Sigmoid colon (tissue), 7 donors: ENCODE measurements around the gene MS4A8. TPM values are rescaled to one million over a fixed set of nuclear protein-coding genes. Genes with fewer than 3 reads are reported as not detected.

ENCODE experiments used
- DNase-seq: peaks from one replicate; pipeline ENCODE4 v3.0.0-alpha.2; 2019
- H3K27ac ChIP-seq, 4 donors: fragments of 200-600 bp; sonication (generic); one replicate each; pipeline ENCODE4 v1.5.1; 2016 to 2019; ENCODE audit warnings: mild to moderate bottlenecking in 1 of 4
- H3K27me3 ChIP-seq, 3 donors: fragments of 200-600 bp; sonication (generic); one replicate each; pipeline ENCODE4 v1.5.1; 2019; ENCODE audit warnings: mild to moderate bottlenecking in 1 of 3
- H3K36me3 ChIP-seq, 4 donors: fragments of 200-600 bp; sonication (generic); one replicate each; pipeline ENCODE4 v1.5.1; 2016 to 2019
- H3K4me1 ChIP-seq, 4 donors: fragments of 200-600 bp; sonication (generic); one replicate each; pipeline ENCODE4 v1.5.1; 2017 to 2019
- H3K4me3 ChIP-seq, 4 donors: fragments of 200-600 bp; sonication (generic); one replicate each; pipeline ENCODE4 v1.5.1; 2017 to 2019; ENCODE audit warnings: mild to moderate bottlenecking in 2 of 4, moderate library complexity in 1 of 4
- H3K9me3 ChIP-seq, 4 donors: fragments of 200-600 bp in 3 of 4; sonication (generic) in 3 of 4; one replicate each; pipeline versions ENCODE4 v1.5.1 to v1.6.1; 2013 to 2019
- EP300 ChIP-seq, 4 donors: sonication (generic); formaldehyde crosslinking; IDR thresholded peaks; one replicate each; pipeline ENCODE4 v1.6.1; 2017; ENCODE audit warnings: antibody characterized with exemption in 4 of 4
- POLR2A ChIP-seq, 2 donors: fragments of 450-650 bp; IDR thresholded peaks; one replicate each; pipeline ENCODE4 v1.6.1; 2016; ENCODE audit warnings: antibody characterized with exemption in 2 of 2, mild to moderate bottlenecking in 2 of 2, moderate library complexity in 2 of 2
- POLR2AphosphoS5 ChIP-seq, 4 donors: sonication (generic); formaldehyde crosslinking; IDR thresholded peaks; one replicate each; pipeline ENCODE4 v1.6.1; 2017; ENCODE audit warnings: antibody characterized with exemption in 4 of 4
- WGBS, 2 donors: extraction: QIAGEN DNeasy Blood & Tissue Kit; methylation state at CpG; one replicate each; pipeline ENCODE4 v1.1.7; 2013; 5-methylcytosine and 5-hydroxymethylcytosine counted together
- intact Hi-C: fragments of 100-400 bp; cut with DNase I; formaldehyde crosslinking; loops from one replicate; pipeline ENCODE4 v1.15.1; 2023
- polyA plus RNA-seq, 3 donors: library from polyadenylated mRNA; stranded (reverse); fragments of 200-250 nt; gene quantifications; one replicate each; pipeline ENCODE4 v1.2.3, GENCODE V29; 2013
- total RNA-seq, 4 donors: library from RNA; depleted of rRNA; stranded (reverse); fragments of >200 nt; gene quantifications; one replicate each; pipeline ENCODE4 v1.1.0, GENCODE V29; 2016
- TF ChIP-seq, protein P1 (sequence below), 4 experiments: fragments of 450-650 bp in 3 of 4; fragments of 200-600 bp in 1 of 4; IDR thresholded peaks; one replicate each; pipeline ENCODE4 v1.5.1; 2016 to 2019; ENCODE audit warnings: antibody characterized with exemption in 4 of 4, mild to moderate bottlenecking in 3 of 4, moderate library complexity in 2 of 4
- donor health status: healthy with polysubstance abuse.
- donor health status: Bipolar disorder and iron deficiency.
- donor health status: healthy.

MS4A8 gene
- total and polyA plus RNA-seq, 7 donors, result 3.6 to 9.6 (median 4.4) TPM; not detected in 4

- H3K4me1 ChIP-seq, result no peaks in the 10 kb centered on the region
- 21 to 64% methylated on average over 4 of the region's 4 CpGs for WGBS, 2 donors
- intact Hi-C loops, result no loop called here
- no peak overlapping the region for H3K4me3 ChIP-seq
- H3K36me3 ChIP-seq, result no peaks in the 10 kb centered on the region
- no peaks in the 10 kb centered on the region for H3K27me3 ChIP-seq
- DNase-seq, result no peak
- no peaks in the 10 kb centered on the region for H3K9me3 ChIP-seq
- no peak overlapping the region for H3K27ac ChIP-seq
- no peak for TF ChIP-seq POLR2AphosphoS5 (IDR thresholded peaks at IDR 0.05)
- TF ChIP-seq, protein P1, sequence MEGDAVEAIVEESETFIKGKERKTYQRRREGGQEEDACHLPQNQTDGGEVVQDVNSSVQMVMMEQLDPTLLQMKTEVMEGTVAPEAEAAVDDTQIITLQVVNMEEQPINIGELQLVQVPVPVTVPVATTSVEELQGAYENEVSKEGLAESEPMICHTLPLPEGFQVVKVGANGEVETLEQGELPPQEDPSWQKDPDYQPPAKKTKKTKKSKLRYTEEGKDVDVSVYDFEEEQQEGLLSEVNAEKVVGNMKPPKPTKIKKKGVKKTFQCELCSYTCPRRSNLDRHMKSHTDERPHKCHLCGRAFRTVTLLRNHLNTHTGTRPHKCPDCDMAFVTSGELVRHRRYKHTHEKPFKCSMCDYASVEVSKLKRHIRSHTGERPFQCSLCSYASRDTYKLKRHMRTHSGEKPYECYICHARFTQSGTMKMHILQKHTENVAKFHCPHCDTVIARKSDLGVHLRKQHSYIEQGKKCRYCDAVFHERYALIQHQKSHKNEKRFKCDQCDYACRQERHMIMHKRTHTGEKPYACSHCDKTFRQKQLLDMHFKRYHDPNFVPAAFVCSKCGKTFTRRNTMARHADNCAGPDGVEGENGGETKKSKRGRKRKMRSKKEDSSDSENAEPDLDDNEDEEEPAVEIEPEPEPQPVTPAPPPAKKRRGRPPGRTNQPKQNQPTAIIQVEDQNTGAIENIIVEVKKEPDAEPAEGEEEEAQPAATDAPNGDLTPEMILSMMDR (IDR thresholded peaks at IDR 0.05), result no peak
- no peak for TF ChIP-seq EP300 (IDR thresholded peaks at IDR 0.05)
- TF ChIP-seq POLR2A (IDR thresholded peaks at IDR 0.05), result no peak
Measured at GRCh38 chr11:60701469-60701818, 2.0 kb downstream of the MS4A8 start.

- TF ChIP-seq POLR2AphosphoS5 (IDR thresholded peaks at IDR 0.05) (no peak), POLR2A (IDR thresholded peaks at IDR 0.05) (no peak), EP300 (IDR thresholded peaks at IDR 0.05) (no peak)
- TF ChIP-seq, protein P1 (IDR thresholded peaks at IDR 0.05), result no peak
- intact Hi-C loops, result no loop called here
- Histone ChIP-seq H3K27ac (no peak overlapping the region), H3K9me3 (no peaks in the 10 kb centered on the region), H3K4me3 (no peak overlapping the region), H3K27me3 (no peaks in the 10 kb centered on the region), H3K36me3 (no peaks in the 10 kb centered on the region), H3K4me1 (no peaks in the 10 kb centered on the region)
- no peak for DNase-seq
- 95 to 97% methylated on average over 12 of the region's 12 CpGs for WGBS, 2 donors
Measured at GRCh38 chr11:60703374-60703773, 4.0 kb downstream of the MS4A8 start.

DNA sequence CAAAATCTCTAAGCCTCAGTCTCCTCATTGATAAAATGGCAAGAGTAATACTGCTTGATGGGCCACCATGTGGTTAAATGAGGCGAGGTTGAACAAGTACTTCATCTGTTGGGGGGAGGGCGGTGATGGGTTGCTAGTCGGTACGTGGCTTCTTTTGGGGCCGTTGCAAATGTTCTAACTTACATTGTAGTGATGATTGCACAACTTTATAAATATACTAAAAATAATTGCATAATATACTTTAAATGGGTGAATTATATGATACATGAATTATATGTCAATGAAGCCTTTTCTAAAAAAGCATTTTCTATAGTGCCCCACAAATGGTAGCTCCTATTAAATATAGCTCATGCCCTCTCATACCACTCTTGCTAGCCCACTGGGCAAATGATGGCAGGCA is 6.5 kb downstream of the MS4A8 start:
- TF ChIP-seq POLR2A (IDR thresholded peaks at IDR 0.05) (no peak), EP300 (IDR thresholded peaks at IDR 0.05) (no peak), POLR2AphosphoS5 (IDR thresholded peaks at IDR 0.05) (no peak)
- TF ChIP-seq, protein P1 (IDR thresholded peaks at IDR 0.05), result no peak
- Histone ChIP-seq H3K27me3 (no peaks in the 10 kb centered on the region), H3K27ac (no peak overlapping the region), H3K36me3 (no peaks in the 10 kb centered on the region), H3K9me3 (no peaks in the 10 kb centered on the region), H3K4me1 (no peaks in the 10 kb centered on the region), H3K4me3 (no peak overlapping the region)
- no peak for DNase-seq
- intact Hi-C loops, result no loop called here
- 89% methylated on average over 5 of the region's 5 CpGs for WGBS, 2 donors

GRCh38 chr11:60706931-60707330 is 7.5 kb downstream of the MS4A8 start:
- no peak overlapping the region for H3K4me3 ChIP-seq
- H3K4me1 ChIP-seq, result no peaks in the 10 kb centered on the region
- WGBS, 2 donors, result 88 to 91% methylated on average over 5 of the region's 5 CpGs
- intact Hi-C loops, result no loop called here
- no peaks in the 10 kb centered on the region for H3K9me3 ChIP-seq
- H3K36me3 ChIP-seq, result no peaks in the 10 kb centered on the region
- H3K27ac ChIP-seq, result no peak overlapping the region
- TF ChIP-seq, protein P1 (IDR thresholded peaks at IDR 0.05), result no peak
- TF ChIP-seq POLR2A (IDR thresholded peaks at IDR 0.05) (no peak), EP300 (IDR thresholded peaks at IDR 0.05) (no peak), POLR2AphosphoS5 (IDR thresholded peaks at IDR 0.05) (no peak)
- DNase-seq, result no peak
- no peaks in the 10 kb centered on the region for H3K27me3 ChIP-seq

GRCh38 chr11:60710482-60710881 is 11.1 kb downstream of the MS4A8 start:
- intact Hi-C loops, result no loop called here
- Histone ChIP-seq H3K4me3 (no peak overlapping the region), H3K4me1 (no peaks in the 10 kb centered on the region), H3K27ac (no peak overlapping the region), H3K36me3 (no peaks in the 10 kb centered on the region), H3K9me3 (no peaks in the 10 kb centered on the region), H3K27me3 (no peaks in the 10 kb centered on the region)
- TF ChIP-seq EP300 (IDR thresholded peaks at IDR 0.05) (no peak), POLR2A (IDR thresholded peaks at IDR 0.05) (no peak), POLR2AphosphoS5 (IDR thresholded peaks at IDR 0.05) (no peak)
- TF ChIP-seq, protein P1 (IDR thresholded peaks at IDR 0.05), result no peak
- no peak for DNase-seq
- WGBS, 2 donors, result 84 to 88% methylated on average over 4 of the region's 4 CpGs
